Measurements from ENCODE around the gene CNOT6.

DNA sequence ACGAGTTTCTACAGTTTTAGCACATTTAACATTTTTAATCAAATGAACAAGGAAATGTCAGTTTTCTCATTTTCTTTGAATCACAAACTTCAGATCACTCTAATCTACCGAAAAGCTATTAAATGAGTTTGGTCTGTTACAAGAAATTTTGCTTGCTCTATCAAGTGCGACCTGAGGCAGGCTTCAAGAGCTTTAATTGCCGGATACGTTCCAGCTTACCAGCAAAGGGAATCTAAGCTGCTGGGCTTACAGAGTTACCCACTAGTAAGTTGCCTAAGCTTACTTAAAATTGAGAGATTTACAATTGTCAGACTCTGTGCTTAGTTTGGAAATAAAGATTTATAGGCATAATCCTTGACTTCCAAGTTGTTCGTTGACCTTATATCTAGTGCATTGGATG is 86.5 kb downstream of the CNOT6 start:
- TF ChIP-seq, protein P1, sequence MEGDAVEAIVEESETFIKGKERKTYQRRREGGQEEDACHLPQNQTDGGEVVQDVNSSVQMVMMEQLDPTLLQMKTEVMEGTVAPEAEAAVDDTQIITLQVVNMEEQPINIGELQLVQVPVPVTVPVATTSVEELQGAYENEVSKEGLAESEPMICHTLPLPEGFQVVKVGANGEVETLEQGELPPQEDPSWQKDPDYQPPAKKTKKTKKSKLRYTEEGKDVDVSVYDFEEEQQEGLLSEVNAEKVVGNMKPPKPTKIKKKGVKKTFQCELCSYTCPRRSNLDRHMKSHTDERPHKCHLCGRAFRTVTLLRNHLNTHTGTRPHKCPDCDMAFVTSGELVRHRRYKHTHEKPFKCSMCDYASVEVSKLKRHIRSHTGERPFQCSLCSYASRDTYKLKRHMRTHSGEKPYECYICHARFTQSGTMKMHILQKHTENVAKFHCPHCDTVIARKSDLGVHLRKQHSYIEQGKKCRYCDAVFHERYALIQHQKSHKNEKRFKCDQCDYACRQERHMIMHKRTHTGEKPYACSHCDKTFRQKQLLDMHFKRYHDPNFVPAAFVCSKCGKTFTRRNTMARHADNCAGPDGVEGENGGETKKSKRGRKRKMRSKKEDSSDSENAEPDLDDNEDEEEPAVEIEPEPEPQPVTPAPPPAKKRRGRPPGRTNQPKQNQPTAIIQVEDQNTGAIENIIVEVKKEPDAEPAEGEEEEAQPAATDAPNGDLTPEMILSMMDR (IDR thresholded peaks at IDR 0.05): no peak
- no peak for TF ChIP-seq POLR2A (IDR thresholded peaks at IDR 0.05)

Measured in lower leg skin (tissue), 3 donors.